ENCODE data around the gene WASHC2A. TPM values are rescaled to one million over a fixed set of nuclear protein-coding genes. Genes with fewer than 3 reads are reported as not detected.
"Not testable (repeated sequence)": the region's sequence is repeated elsewhere in the genome, so short reads cannot be mapped to it uniquely, and the experiment has no call there.

The WASHC2A gene
- total RNA-seq, 8 experiments from 2014 or later = 10.4 to 36.8 (median 22.6) TPM

GRCh38 chr10:50047594-50047993 is 20.2 kb upstream of the WASHC2A start:
- ATAC-seq (replicated peaks in 6 of 8); H3K4me3 ChIP-seq; H3K27ac ChIP-seq; in situ Hi-C loops (cut with MboI; ENCODE audit: low pct_unique_long_range_greater_than_20kb in 2 of 9, low sequenced_read_pairs in 9 of 9, unreplicated experiment in 9 of 9); H3K4me1 ChIP-seq (replicated peaks in 1 of 2): not testable (repeated sequence)
- WGBS, 10 experiments = 72% methylated on average over 3 of the region's 5 CpGs; no CpG with 5 or more reads in 9 of the 10 experiments

GRCh38 chr10:50051995-50052660 is 15.6 kb upstream of the WASHC2A start:
- peak in 2 of 8 experiments; percentile 45 to 96 for ATAC-seq (replicated peaks in 6 of 8)
- H3K4me1 ChIP-seq (replicated peaks in 1 of 2); in situ Hi-C loops (cut with MboI; ENCODE audit: low pct_unique_long_range_greater_than_20kb in 2 of 9, low sequenced_read_pairs in 9 of 9, unreplicated experiment in 9 of 9); H3K27ac ChIP-seq; H3K4me3 ChIP-seq: not testable (repeated sequence)
- 30 to 72% (median 65%) methylated on average over 1 to 3 of the region's 3 CpGs; no CpG with 5 or more reads in 3 of the 10 experiments for WGBS, 10 experiments

GRCh38 chr10:50052778-50053376 is 14.9 kb upstream of the WASHC2A start:
- H3K27ac ChIP-seq; in situ Hi-C loops (cut with MboI; ENCODE audit: low pct_unique_long_range_greater_than_20kb in 2 of 9, low sequenced_read_pairs in 9 of 9, unreplicated experiment in 9 of 9); H3K4me1 ChIP-seq (replicated peaks in 1 of 2); H3K4me3 ChIP-seq: not testable (repeated sequence)
- peak in 1 of 8 experiments; percentile 70 for ATAC-seq (replicated peaks in 6 of 8)
- 14 to 85% (median 50%) methylated on average over 1 to 2 of the region's 6 CpGs; no CpG with 5 or more reads in 7 of the 10 experiments for WGBS, 10 experiments

GRCh38 chr10:50055494-50056292 is 12.1 kb upstream of the WASHC2A start:
- 0 to 100% (median 37%) methylated on average over 1 to 3 of the region's 5 CpGs; no CpG with 5 or more reads in 4 of the 10 experiments for WGBS, 10 experiments
- H3K27ac ChIP-seq; in situ Hi-C loops (cut with MboI; ENCODE audit: low pct_unique_long_range_greater_than_20kb in 2 of 9, low sequenced_read_pairs in 9 of 9, unreplicated experiment in 9 of 9); H3K4me1 ChIP-seq (replicated peaks in 1 of 2); H3K4me3 ChIP-seq: not testable (repeated sequence)
- ATAC-seq (replicated peaks in 6 of 8) = peak in 2 of 8 experiments; percentile 37 to 39

- WGBS, 10 experiments = 20 to 82% (median 58%) methylated on average over 1 to 7 of the region's 8 CpGs; no CpG with 5 or more reads in 5 of the 10 experiments
- ATAC-seq (replicated peaks in 6 of 8); in situ Hi-C loops (cut with MboI; ENCODE audit: low pct_unique_long_range_greater_than_20kb in 2 of 9, low sequenced_read_pairs in 9 of 9, unreplicated experiment in 9 of 9); H3K27ac ChIP-seq; H3K4me3 ChIP-seq; H3K4me1 ChIP-seq (replicated peaks in 1 of 2): not testable (repeated sequence)
Observed at GRCh38 chr10:50056654-50057053, 11.1 kb upstream of the WASHC2A start.

GRCh38 chr10:50058727-50059126 is 9.0 kb upstream of the WASHC2A start:
- WGBS, 10 experiments = 13 to 100% (median 72%) methylated on average over 1 of the region's 1 CpG; no CpG with 5 or more reads in 4 of the 10 experiments
- ATAC-seq (replicated peaks in 6 of 8); H3K4me3 ChIP-seq; H3K27ac ChIP-seq; in situ Hi-C loops (cut with MboI; ENCODE audit: low pct_unique_long_range_greater_than_20kb in 2 of 9, low sequenced_read_pairs in 9 of 9, unreplicated experiment in 9 of 9); H3K4me1 ChIP-seq (replicated peaks in 1 of 2): not testable (repeated sequence)

GRCh38 chr10:50059946-50060345 is 7.8 kb upstream of the WASHC2A start:
- in situ Hi-C loops (cut with MboI; ENCODE audit: low pct_unique_long_range_greater_than_20kb in 2 of 9, low sequenced_read_pairs in 9 of 9, unreplicated experiment in 9 of 9); H3K4me3 ChIP-seq; ATAC-seq (replicated peaks in 6 of 8); H3K4me1 ChIP-seq (replicated peaks in 1 of 2); H3K27ac ChIP-seq: not testable (repeated sequence)
- WGBS, 10 experiments = 90 to 100% (median 100%) methylated on average over 1 to 3 of the region's 10 CpGs; no CpG with 5 or more reads in 6 of the 10 experiments

GRCh38 chr10:50061548-50061947 is 6.2 kb upstream of the WASHC2A start:
- WGBS, 10 experiments = 0 to 49% (median 20%) methylated on average over 1 to 2 of the region's 7 CpGs; no CpG with 5 or more reads in 7 of the 10 experiments
- in situ Hi-C loops (cut with MboI; ENCODE audit: low pct_unique_long_range_greater_than_20kb in 2 of 9, low sequenced_read_pairs in 9 of 9, unreplicated experiment in 9 of 9); H3K27ac ChIP-seq; H3K4me1 ChIP-seq (replicated peaks in 1 of 2); ATAC-seq (replicated peaks in 6 of 8); H3K4me3 ChIP-seq: not testable (repeated sequence)

GRCh38 chr10:50063100-50063499 is 4.7 kb upstream of the WASHC2A start:
- in situ Hi-C loops (cut with MboI; ENCODE audit: low pct_unique_long_range_greater_than_20kb in 2 of 9, low sequenced_read_pairs in 9 of 9, unreplicated experiment in 9 of 9) = no loop called here
- 0 to 67% (median 30%) methylated on average over 1 to 3 of the region's 8 CpGs; no CpG with 5 or more reads in 4 of the 10 experiments for WGBS, 10 experiments

GRCh38 chr10:50068352-50068659 is 552 bp downstream of the WASHC2A start:
- ATAC-seq (replicated peaks in 6 of 8) = peak in 2 of 8 experiments; percentile 23 to 37
- in situ Hi-C loops (cut with MboI; ENCODE audit: low pct_unique_long_range_greater_than_20kb in 2 of 9, low sequenced_read_pairs in 9 of 9, unreplicated experiment in 9 of 9); H3K4me1 ChIP-seq (replicated peaks in 1 of 2); H3K27ac ChIP-seq: not testable (repeated sequence)
- no CpG with 5 or more reads among the region's 13 CpGs for WGBS, 10 experiments
- H3K4me3 ChIP-seq = peak overlapping the region in 4 of 5 donors; percentile 14 to 21 (median 18)

More at GRCh38 chr10:50063100-50063499, 4.7 kb upstream of the WASHC2A start:
- Histone ChIP-seq H3K4me1 (replicated peaks in 1 of 2) (no peaks in the 10 kb centered on the region), H3K4me3 (no peak overlapping the region), H3K27ac (no peak overlapping the region)
- ATAC-seq (replicated peaks in 6 of 8) = no peak

GRCh38 chr10:50075139-50075538 is 7.4 kb downstream of the WASHC2A start:
- ATAC-seq (replicated peaks in 6 of 8); H3K4me1 ChIP-seq (replicated peaks in 1 of 2); H3K27ac ChIP-seq; H3K4me3 ChIP-seq; in situ Hi-C loops (cut with MboI; ENCODE audit: low pct_unique_long_range_greater_than_20kb in 2 of 9, low sequenced_read_pairs in 9 of 9, unreplicated experiment in 9 of 9): not testable (repeated sequence)
- 100% methylated on average over 1 of the region's 2 CpGs; no CpG with 5 or more reads in 8 of the 10 experiments for WGBS, 10 experiments

- H3K4me1 ChIP-seq (replicated peaks in 1 of 2); H3K27ac ChIP-seq; in situ Hi-C loops (cut with MboI; ENCODE audit: low pct_unique_long_range_greater_than_20kb in 2 of 9, low sequenced_read_pairs in 9 of 9, unreplicated experiment in 9 of 9); ATAC-seq (replicated peaks in 6 of 8); H3K4me3 ChIP-seq: not testable (repeated sequence)
- WGBS, 10 experiments = 40% methylated on average over 1 of the region's 2 CpGs; no CpG with 5 or more reads in 9 of the 10 experiments
Observed at GRCh38 chr10:50075544-50075943, 7.8 kb downstream of the WASHC2A start.

GRCh38 chr10:50091304-50091703 is 23.6 kb downstream of the WASHC2A start:
- WGBS, 10 experiments = no CpG with 5 or more reads among the region's 11 CpGs
- in situ Hi-C loops (cut with MboI; ENCODE audit: low pct_unique_long_range_greater_than_20kb in 2 of 9, low sequenced_read_pairs in 9 of 9, unreplicated experiment in 9 of 9) = not testable (repeated sequence)

More at GRCh38 chr10:50091304-50091703, 23.6 kb downstream of the WASHC2A start:
- not testable (repeated sequence) for H3K4me1 ChIP-seq (replicated peaks in 1 of 2); H3K4me3 ChIP-seq; ATAC-seq (replicated peaks in 6 of 8); H3K27ac ChIP-seq
